Type B pancreatic cell (in vitro differentiated cells): ENCODE measurements around the gene PYCR2. TPM values are rescaled to one million over a fixed set of nuclear protein-coding genes. Genes with fewer than 3 reads are reported as not detected.

Experiments
- DNase-seq: peaks from one replicate; pipeline ENCODE4 v3.0.0; 2021; ENCODE audit warnings: mixed read lengths; ENCODE audit not compliant: unreplicated experiment; ENCODE audit errors: extremely low spot score
- H3K27ac Mint-ChIP-seq: 2 replicates; pipeline ENCODE4 v1.8.0; 2021; ENCODE audit warnings: mild to moderate bottlenecking, mixed read lengths
- H3K27me3 Mint-ChIP-seq: 2 replicates; pipeline ENCODE4 v1.8.0; 2021; ENCODE audit warnings: mixed read lengths
- H3K36me3 Mint-ChIP-seq: 2 replicates; pipeline ENCODE4 v1.8.0; 2021; ENCODE audit warnings: mixed read lengths
- H3K4me1 Mint-ChIP-seq: one replicate; pipeline ENCODE4 v1.8.0; 2021; ENCODE audit warnings: mixed read lengths; ENCODE audit not compliant: unreplicated experiment
- H3K4me3 Mint-ChIP-seq: 2 replicates; pipeline ENCODE4 v1.8.0; 2021; ENCODE audit warnings: mild to moderate bottlenecking, mixed read lengths
- H3K9me3 Mint-ChIP-seq: 2 replicates; pipeline ENCODE4 v1.8.0; 2021; ENCODE audit warnings: mixed read lengths
- total RNA-seq: library from RNA; stranded (reverse); gene quantifications from 2 replicates; pipeline ENCODE4 v1.2.1, GENCODE V29; 2021; ENCODE audit warnings: low replicate concordance
- TF ChIP-seq, protein P1 (sequence below): fragments of 200-600 bp; sonication (generic); conservative IDR thresholded peaks from 2 replicates; pipeline ENCODE4 v1.5.0; 2021; ENCODE audit warnings: antibody characterized with exemption, mild to moderate bottlenecking

The PYCR2 gene
- total RNA-seq, 1 donor from 2014 or later, result 46.7 TPM

DNA sequence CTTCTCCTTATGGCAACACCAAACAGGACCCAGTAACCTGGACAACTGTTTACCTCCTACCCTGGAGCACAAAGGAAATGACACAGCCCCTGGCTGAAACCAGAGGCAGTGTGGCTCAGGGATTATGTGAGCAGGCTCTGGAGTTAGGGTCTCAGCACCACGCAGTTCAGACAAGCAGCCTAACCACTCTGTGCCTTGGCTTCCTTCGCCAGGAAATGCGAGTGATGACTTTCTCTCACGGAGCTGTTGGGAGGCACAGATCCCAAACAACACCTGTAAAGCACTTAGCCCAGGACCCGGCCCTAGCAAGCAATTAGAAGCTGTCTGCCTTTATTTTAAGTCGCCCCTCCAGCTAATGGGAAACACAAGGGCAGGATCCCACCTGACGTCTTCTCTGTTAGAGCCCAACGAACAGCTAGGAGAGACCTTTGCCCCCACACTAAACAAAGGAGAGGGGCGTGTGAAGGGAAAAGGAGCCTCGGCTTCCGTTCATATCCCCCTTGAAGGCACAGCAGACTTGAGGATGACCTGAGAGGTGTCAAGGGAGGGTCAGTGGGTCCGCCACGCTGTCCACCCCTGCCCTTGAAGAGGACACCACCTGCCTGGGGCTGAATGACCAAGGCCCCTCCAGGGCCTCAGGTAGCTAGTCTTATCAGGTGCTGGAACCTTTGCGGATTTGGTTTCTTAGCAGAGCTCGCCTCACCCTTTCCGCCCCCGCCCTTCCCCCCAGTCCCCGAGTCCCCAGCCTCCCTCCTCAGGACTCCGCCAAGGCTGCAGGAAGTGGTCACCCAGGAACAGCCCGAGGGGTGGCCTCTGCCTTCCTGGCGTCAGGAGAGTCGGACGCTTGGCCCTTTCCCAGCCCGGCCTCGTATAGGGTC is 42.7 kb downstream of the PYCR2 start:
- Mint-ChIP-seq H3K4me3 (peak overlapping the region; percentile 90), H3K4me1 (peaks cover 31% of the 10 kb centered on the region), H3K9me3 (no peaks in the 10 kb centered on the region), H3K27me3 (peaks cover 5% of the 10 kb centered on the region), H3K36me3 (no peaks in the 10 kb centered on the region), H3K27ac (peak overlapping the region; percentile 83)
- no peak for DNase-seq
- TF ChIP-seq, protein P1, sequence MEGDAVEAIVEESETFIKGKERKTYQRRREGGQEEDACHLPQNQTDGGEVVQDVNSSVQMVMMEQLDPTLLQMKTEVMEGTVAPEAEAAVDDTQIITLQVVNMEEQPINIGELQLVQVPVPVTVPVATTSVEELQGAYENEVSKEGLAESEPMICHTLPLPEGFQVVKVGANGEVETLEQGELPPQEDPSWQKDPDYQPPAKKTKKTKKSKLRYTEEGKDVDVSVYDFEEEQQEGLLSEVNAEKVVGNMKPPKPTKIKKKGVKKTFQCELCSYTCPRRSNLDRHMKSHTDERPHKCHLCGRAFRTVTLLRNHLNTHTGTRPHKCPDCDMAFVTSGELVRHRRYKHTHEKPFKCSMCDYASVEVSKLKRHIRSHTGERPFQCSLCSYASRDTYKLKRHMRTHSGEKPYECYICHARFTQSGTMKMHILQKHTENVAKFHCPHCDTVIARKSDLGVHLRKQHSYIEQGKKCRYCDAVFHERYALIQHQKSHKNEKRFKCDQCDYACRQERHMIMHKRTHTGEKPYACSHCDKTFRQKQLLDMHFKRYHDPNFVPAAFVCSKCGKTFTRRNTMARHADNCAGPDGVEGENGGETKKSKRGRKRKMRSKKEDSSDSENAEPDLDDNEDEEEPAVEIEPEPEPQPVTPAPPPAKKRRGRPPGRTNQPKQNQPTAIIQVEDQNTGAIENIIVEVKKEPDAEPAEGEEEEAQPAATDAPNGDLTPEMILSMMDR, result no peak

DNA sequence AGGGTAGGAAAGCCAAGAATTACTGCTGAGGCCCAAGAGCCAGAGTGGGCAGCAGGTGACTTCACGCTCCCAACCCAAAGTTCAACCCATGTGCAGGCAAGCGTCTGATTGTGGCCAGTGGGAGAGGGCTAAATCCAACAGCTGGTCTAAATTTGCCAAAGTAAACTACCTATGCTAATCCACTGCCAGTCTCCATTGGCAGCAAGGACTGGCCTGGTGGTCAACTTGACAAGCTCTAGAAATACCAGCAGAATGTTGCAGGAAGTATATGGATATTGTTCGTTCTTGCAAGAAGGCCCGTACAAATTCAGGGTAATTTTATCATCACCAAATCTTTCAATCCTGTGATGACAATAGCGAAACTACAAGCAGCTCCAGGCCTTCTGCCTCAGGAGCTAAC is 43.4 kb downstream of the PYCR2 start:
- H3K27ac Mint-ChIP-seq, result peak overlapping the region; percentile 83
- peak overlapping the region; percentile 90 for H3K4me3 Mint-ChIP-seq
- TF ChIP-seq, protein P1, result no peak
- H3K36me3 Mint-ChIP-seq, result no peaks in the 10 kb centered on the region
- no peak for DNase-seq
- H3K27me3 Mint-ChIP-seq, result peaks cover 3% of the 10 kb centered on the region
- no peaks in the 10 kb centered on the region for H3K9me3 Mint-ChIP-seq
- peaks cover 31% of the 10 kb centered on the region for H3K4me1 Mint-ChIP-seq

- H3K9me3 Mint-ChIP-seq, result no peaks in the 10 kb centered on the region
- H3K27ac Mint-ChIP-seq, result peak overlapping the region; percentile 83
- peaks cover 3% of the 10 kb centered on the region for H3K27me3 Mint-ChIP-seq
- H3K4me3 Mint-ChIP-seq, result peak overlapping the region; percentile 90
- TF ChIP-seq, protein P1, result no peak
- DNase-seq, result no peak
- H3K4me1 Mint-ChIP-seq, result peaks cover 31% of the 10 kb centered on the region
- no peaks in the 10 kb centered on the region for H3K36me3 Mint-ChIP-seq
These were observed 43.8 kb downstream of the PYCR2 start for GRCh38 chr1:225880222-225880588.

- Mint-ChIP-seq H3K36me3 (no peaks in the 10 kb centered on the region), H3K27ac (peak overlapping the region; percentile 83), H3K4me1 (peaks cover 31% of the 10 kb centered on the region), H3K4me3 (peak overlapping the region; percentile 90), H3K27me3 (peaks cover 3% of the 10 kb centered on the region), H3K9me3 (no peaks in the 10 kb centered on the region)
- TF ChIP-seq, protein P1, result no peak
- no peak for DNase-seq
These were observed 44.4 kb downstream of the PYCR2 start for GRCh38 chr1:225879521-225880221.

DNA sequence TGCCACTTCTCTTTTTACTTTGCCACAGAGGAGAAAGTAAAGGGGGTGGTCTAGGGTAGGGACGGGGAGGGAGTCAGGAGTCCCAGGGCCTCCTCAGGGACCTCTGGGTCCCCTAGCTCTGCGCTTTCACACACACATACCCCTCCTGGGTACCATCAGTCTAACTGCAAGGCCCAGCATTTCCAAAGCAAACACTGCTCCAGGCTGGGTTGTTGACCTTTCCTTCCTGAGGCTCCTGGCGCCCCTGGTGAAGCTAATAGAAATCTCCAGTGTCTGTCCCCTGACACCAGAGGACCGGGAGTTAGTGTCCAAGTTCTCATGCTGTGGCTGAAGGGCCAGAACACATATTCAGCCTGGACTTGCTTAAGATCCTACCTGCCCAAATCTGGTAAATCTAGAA is 45.8 kb downstream of the PYCR2 start:
- TF ChIP-seq, protein P1, result no peak
- no peaks in the 10 kb centered on the region for H3K27me3 Mint-ChIP-seq
- peaks cover 37% of the 10 kb centered on the region for H3K4me1 Mint-ChIP-seq
- peak overlapping the region; percentile 51 for H3K4me3 Mint-ChIP-seq
- H3K9me3 Mint-ChIP-seq, result no peaks in the 10 kb centered on the region
- H3K27ac Mint-ChIP-seq, result peak overlapping the region; percentile 61
- H3K36me3 Mint-ChIP-seq, result no peaks in the 10 kb centered on the region
- DNase-seq, result no peak
